Epidermal melanocyte (primary cell): ENCODE measurements around the gene GYPA.
"Not testable (repeated sequence)": the region's sequence is repeated elsewhere in the genome, so short reads cannot be mapped to it uniquely, and the experiment has no call there.

Source experiments
- DNase-seq: peaks from one replicate; pipeline ENCODE4 v3.0.0; 2011; ENCODE audit warnings: low spot score; ENCODE audit not compliant: insufficient read length

The GYPA gene

DNA sequence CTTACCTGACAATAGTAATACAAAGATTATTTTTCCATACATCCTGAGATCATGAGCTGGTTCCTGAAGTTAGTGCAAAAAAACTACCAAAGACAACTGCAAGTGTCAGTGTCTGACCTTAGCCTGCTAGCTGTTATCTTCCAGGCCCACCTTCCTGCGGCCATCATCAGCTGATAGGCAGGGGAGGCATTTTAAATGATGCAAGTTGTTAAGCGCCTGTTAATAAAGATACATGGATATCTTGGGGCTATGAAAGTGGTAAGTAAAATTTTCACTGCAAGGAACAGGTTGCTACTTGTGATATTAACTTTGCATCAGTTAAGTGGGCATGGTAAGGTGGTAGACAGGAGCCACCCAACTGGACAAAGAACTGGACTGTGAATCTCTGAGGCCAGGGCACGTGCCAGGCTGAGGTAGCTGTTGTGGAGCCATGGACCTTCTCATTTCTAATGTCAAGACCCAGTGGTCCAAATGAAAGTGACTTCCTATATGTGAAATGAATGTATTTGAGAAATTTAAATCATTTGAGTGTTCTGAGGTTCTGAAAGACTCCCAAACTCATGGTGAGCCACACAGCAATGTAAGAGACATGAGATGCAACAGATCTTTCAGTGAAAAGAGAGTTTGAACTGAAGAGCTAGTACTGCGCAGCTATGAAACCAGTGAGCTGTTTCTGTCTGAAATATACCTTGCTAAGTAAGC lies at the start of gene GYPA:
Gene GYPA (minus strand): TSS at position 125 of the 702 bp plus-strand sequence. CDS start 83 bp downstream, at position 42.
- not testable (repeated sequence) for DNase-seq

DNA sequence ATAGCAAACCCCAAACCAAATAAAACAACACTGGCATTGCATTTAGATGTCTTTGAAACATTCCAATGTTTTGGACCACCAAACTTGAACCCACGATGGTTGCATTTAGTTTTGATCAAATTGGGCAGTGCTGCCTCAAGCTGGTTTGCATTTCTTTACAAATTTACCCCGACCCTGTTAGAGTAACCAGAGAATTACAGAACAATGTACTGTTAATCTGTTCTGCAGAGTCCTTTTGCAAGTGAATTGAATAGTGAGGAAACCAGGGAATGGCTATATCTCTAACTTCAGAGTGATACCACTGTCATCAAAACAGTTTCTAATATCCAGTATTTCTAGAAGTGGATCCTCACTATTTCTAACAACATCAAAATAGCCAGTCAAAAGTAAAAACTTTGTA lies 49.5 kb upstream of the GYPA start:
- no peak for DNase-seq

GRCh38 chr4:144189121-144189520 lies 48.6 kb upstream of the GYPA start:
- DNase-seq: no peak

DNA sequence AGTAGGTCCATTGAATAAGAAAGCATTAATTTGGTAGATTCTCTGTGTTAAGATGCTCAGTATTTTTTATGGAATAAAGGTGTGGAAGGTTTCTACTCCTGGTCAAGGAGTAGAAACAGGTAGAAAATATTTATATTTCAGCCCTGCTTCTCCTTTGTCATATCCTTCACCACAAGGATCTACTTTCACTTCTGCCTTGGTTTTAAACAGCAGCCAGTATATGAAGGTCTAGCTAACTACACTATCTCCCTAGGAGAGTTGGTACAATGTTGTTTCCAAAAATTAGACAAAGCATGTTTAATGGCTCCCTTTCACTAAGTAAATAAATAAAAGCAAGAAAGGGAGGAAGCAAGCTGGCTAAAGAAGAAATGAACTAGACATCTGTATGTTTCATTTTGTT lies 44.6 kb upstream of the GYPA start:
- no peak for DNase-seq

GRCh38 chr4:144183165-144183564 lies 42.6 kb upstream of the GYPA start:
- no peak for DNase-seq

DNA sequence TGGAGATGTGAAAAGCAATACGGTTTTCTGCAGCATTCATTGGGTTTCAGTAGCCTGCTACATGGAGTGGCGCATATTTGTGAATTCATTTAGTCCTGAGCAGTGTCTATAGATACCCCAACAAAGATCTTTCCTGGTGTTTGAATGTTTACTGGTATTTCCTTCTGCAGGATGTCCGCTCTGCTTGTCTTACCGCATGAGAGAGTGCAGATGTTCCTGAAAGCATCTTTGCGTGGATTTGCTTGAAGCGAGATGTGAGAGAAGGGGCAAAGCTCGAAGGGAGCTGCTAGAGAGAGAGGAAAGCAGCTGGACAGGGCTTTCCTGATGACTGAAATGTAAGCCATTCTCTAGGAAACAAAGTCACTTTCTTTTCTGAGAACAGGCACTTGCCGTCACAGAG lies 40.9 kb upstream of the GYPA start:
- no peak for DNase-seq

DNA sequence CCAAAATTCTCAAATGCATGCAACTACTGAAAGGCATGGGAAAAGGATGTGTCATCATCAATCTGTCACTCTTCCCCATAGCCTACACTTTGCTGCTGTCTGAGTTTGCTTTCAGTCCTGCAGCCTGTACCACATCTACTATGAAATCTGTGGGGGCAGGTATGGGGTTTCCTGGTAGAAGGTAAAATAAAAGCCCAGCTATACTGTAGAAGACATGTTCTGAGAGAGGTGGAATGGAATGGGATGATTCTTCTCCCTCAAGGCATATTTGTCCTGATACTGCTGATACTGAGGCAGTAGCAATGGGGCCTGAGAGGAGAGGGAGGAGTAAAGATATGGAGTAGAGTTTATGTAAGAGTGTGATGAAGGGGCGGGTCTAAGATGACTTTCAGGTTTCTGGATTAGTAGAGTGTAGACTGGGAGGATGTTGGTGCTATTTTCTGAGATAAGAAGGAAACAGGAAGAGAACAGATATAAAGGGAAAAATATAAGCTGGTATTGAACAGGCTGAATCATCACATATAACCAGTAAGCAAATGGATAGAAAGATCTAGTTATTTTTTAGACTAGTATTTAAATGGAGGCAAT lies 38.7 kb upstream of the GYPA start:
- DNase-seq: no peak

GRCh38 chr4:144178414-144178813 lies 37.9 kb upstream of the GYPA start:
- DNase-seq: no peak

- DNase-seq: no peak
Observed at GRCh38 chr4:144176476-144176875, 36.0 kb upstream of the GYPA start.

GRCh38 chr4:144174401-144175067 lies 34.0 kb upstream of the GYPA start:
- peak; percentile 28 for DNase-seq

GRCh38 chr4:144171697-144172096 lies 31.2 kb upstream of the GYPA start:
- no peak for DNase-seq

- DNase-seq: no peak
Observed at GRCh38 chr4:144169211-144169610, 28.7 kb upstream of the GYPA start.

GRCh38 chr4:144154044-144154443 lies 13.5 kb upstream of the GYPA start:
- no peak for DNase-seq

DNA sequence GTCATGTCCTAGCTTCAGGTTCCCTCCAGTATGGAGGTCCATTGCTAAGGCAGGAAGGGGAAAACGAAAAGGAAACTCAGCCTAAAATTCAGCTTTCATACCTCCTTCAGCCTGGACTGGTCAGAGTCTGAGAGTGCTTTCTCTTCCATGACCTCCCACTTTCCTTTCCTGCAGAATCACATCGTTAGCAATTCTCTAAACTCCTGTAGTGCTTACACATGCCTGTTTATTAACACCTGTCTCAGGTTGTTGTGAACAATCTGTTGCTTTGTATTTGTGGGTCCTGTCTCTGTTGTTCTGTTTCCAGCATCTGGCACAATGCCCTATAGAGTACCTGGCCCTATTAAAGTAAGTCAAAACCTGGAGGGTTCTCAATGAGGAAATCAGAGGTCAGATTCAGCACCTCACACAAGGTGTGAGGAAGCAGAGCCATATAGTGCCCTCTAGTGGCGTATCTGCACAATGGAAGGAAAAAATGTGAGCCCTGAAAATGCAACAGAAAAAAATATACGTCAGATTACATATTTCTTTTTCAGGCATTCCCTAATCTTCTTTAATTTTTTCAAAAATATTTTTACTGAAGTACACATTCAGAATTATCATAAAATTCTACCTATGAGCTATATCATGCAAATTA lies 2.3 kb upstream of the GYPA start:
- DNase-seq: not testable (repeated sequence)

DNA sequence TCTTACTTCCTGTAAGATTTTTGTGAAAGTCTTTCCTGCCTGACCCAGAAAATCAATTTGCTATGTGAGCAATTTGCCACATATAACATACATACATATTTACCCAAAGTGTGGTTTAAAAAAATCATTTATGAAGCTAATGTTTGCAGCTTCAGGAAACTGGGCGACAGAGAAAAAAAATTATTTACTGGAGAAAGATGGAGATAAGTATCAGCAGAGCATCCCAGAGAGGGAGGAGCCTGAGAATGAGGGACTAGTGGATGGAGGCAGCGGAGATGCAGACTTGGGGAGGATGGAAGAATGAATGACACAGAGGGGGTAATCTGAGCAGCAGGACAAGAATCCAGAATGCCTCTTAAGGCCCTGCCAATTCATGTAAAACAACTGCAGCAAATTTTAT lies 975 bp upstream of the GYPA start:
- DNase-seq: no peak

- DNase-seq: not testable (repeated sequence)
Observed at GRCh38 chr4:144139991-144140390, 527 bp downstream of the GYPA start.

- DNase-seq: not testable (repeated sequence)
Observed at GRCh38 chr4:144139547-144139946, 971 bp downstream of the GYPA start.

DNA sequence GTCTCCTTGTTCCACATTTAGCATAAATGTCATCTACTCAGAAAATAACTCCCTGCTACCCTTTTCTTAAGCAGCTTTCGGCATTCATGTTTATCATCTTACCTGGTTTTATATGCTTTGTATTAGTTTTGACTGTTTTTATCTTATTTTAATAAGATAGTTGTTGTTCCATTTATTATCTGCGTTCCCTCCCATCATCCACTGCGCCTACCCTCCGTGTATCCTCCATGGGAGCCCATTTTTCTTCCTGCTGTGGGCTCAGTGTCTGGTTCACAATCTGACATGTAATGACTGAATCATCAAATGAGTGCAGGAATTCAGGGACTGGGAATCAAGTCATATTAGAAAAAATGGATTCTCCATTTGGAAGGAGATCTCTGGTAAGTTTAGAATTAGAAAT lies 2.3 kb downstream of the GYPA start:
- not testable (repeated sequence) for DNase-seq

- not testable (repeated sequence) for DNase-seq
Observed at GRCh38 chr4:144137137-144137931, 3.2 kb downstream of the GYPA start.

DNA sequence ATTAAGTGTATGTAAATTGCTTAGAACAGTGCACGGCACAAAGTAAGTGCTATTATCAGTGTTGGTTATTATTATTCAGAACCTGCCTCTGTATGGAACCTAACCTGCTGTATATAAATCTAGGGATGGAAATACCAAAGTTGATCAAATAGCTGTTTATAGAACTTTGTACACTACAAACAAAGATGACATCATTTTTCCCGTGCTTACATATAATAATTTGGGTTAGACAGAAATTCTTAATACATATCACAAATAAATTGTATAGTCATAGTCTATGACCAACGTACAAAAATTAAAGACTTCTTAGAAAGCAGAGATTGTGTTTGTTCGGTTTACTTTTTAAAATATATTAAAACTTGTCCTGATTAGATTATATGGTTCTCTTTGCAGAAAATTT lies 4.3 kb downstream of the GYPA start:
- DNase-seq: not testable (repeated sequence)

GRCh38 chr4:144130167-144130566 lies 10.4 kb downstream of the GYPA start:
- not testable (repeated sequence) for DNase-seq
